GM19099 (cell line): Measurements from ENCODE around the gene GLIS2.

ENCODE experiments used
- POLR2A ChIP-seq: IDR thresholded peaks from 3 replicates; pipeline ENCODE4 v1.6.1; 2011; ENCODE audit warnings: low read depth; ENCODE audit not compliant: insufficient read length; ENCODE audit errors: extremely low read depth

GLIS2 gene

GRCh38 chr16:4315186-4316107 lies at the start of gene GLIS2:
Gene GLIS2 (plus strand): TSS chr16:4316067. CDS start chr16:4332281, 16,214 bp downstream.
- no peak for TF ChIP-seq POLR2A

GRCh38 chr16:4266372-4266771 lies 49.5 kb upstream of the GLIS2 start:
- TF ChIP-seq POLR2A: no peak

- TF ChIP-seq POLR2A: no peak
Observed at GRCh38 chr16:4270091-4270490, 45.8 kb upstream of the GLIS2 start.

GRCh38 chr16:4270595-4270994 lies 45.3 kb upstream of the GLIS2 start:
- TF ChIP-seq POLR2A: no peak

GRCh38 chr16:4271176-4272113 lies 44.4 kb upstream of the GLIS2 start:
- TF ChIP-seq POLR2A: peak; percentile 60

- no peak for TF ChIP-seq POLR2A
Observed at GRCh38 chr16:4272114-4272956, 43.5 kb upstream of the GLIS2 start.

- TF ChIP-seq POLR2A: no peak
Observed at GRCh38 chr16:4273858-4274311, 42.0 kb upstream of the GLIS2 start.

- TF ChIP-seq POLR2A: no peak
Observed at GRCh38 chr16:4275861-4276260, 40.0 kb upstream of the GLIS2 start.

- TF ChIP-seq POLR2A: no peak
Observed at GRCh38 chr16:4277987-4278513, 37.8 kb upstream of the GLIS2 start.

GRCh38 chr16:4280625-4281024 lies 35.2 kb upstream of the GLIS2 start:
- TF ChIP-seq POLR2A: no peak

GRCh38 chr16:4283441-4283840 lies 32.4 kb upstream of the GLIS2 start:
- TF ChIP-seq POLR2A: no peak

- no peak for TF ChIP-seq POLR2A
Observed at GRCh38 chr16:4283939-4284338, 31.9 kb upstream of the GLIS2 start.

- TF ChIP-seq POLR2A: no peak
Observed at GRCh38 chr16:4285167-4285566, 30.7 kb upstream of the GLIS2 start.
